DMS79 treated with DMSO at 0.1 percent for 48 hours (cell line): ENCODE results near the gene NPSR1.
"Not testable (repeated sequence)": the region's sequence is repeated elsewhere in the genome, so short reads cannot be mapped to it uniquely, and the experiment has no call there.

Experiments
- DNase-seq: peaks from one replicate; lab custom pipeline; 2025; lab: John Stamatoyannopoulos, UW

The NPSR1 gene

DNA sequence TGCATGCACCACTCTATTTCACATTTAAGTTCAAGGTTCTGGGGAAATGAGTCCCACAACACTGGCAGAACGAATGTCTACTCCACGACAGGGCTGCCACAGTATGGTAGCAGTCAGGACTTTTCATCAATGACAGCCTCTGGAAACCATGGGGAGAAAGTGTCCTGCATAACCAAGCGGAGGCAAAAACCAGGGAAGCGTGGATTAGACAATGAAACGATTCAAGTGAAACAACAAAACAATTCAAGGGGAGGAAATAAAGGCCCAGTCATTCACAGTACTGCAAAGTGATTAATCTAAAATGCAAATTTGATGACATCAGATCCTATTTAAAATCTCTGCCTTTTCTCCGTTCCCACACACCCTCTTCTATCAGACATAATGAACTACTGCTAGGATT lies 211.0 kb downstream of the NPSR1 start:
- no peak for DNase-seq

DNA sequence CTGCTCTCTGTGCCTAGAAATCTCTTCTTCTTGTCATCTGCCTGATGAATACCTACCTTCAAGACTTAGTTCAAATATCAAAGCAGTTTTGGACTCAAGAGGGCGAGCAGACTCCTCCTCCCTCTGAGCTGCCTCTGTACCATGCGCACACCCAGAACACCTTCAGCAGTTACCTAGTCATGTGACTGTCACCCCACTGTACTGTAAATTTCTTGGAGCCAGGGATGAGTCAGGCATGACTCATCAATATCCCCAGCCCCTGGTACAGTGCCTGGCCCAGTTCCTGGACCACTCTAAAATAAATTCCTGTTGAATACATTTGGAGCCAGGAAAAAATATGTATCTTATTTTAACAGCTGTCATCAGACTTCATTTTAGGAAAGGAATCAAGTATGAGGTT lies 212.0 kb downstream of the NPSR1 start:
- DNase-seq, result not testable (repeated sequence)

DNA sequence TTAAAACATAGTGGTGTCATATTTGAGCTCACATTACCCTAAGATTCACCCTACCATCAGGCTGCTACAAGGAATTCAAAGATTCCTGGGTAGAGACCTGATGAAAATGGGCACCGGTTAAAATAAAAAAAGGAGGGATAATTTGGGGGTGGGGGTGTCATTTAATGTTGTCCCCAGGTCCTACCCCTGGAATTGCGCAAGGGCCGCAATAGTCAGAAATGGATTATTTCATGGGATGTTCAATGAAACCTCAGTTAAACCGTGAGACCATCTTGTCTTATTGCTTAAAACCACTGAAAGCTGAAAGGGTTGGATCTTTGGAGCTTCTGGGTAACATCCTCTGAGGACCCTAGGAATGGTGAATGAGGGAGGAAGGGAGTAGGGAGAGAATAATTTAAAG lies 216.3 kb downstream of the NPSR1 start:
- not testable (repeated sequence) for DNase-seq

DNA sequence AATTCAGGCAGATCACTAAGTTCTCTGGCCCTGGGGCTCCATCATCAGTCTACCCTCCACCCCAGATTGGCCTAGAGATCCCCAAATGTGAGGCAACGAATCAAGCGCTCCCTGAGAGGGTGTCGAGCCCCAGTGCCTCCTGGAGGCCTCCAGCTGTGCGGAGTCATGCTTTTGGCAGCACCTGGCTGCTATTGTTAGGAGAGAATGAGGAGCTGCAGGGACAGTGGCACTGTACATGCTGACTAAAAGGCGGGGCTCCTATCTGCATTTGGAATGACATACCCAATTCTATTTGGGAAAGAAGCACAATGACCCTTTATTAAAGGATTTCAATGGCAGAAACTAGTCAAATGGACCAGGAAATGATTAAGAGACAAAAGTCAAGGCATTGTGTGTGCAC lies 217.5 kb downstream of the NPSR1 start:
- DNase-seq, result no peak

DNA sequence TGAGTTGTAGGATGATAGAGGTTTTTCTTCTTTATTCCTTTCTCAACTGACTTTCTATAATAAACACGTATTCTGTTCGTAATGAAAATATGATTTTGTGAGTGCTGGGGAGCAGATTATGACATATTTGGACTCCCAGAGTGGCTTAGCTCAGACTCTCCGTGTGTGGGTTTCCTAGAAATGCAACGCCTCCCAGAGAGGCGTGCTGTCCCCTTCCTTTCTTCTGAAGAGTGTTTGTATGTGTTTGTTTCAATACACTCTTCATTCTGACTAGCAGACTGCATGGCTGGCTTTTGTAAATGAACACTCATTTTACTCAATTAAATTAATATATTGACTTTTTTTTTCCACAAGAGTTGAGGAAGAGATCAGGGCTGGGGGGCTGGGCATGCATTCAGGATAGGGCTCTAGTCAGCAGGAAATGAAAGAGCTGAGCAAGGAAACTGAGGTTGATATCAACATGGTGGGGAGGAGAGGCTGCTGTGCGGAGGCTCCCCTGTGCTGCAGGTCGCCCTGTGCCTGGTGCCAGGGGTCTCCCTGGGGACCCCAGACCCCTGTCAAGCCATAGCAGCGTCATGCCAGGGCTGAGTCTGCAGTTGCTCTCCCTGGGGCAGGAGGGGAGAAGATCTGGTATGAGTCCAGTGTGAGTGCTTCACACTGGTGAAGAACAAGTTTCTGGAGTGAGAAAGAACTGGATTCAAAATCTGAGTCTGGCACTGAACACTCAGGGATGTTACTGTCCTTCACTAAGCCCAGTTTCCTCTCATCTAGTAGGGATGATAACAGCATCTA lies 221.1 kb downstream of the NPSR1 start:
- DNase-seq, result not testable (repeated sequence)

DNA sequence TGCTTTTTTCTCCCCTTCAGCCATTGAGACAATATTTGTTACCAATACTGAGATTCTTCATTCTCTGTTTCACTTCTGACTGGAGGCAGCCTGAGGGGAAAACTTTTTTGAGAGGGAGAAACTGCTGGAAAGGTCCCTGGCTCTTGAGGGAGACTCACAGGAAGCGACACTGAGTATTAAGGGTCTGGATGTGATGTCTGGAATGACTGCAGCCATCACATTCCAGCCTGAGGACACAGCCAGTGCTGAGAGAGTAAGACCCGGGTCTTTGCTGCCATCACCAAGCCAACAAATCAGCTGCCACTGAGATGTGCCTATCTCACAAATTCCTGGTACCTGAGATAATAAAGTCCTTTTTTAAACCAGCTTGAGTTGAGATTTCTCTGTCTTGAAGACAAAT lies 221.9 kb downstream of the NPSR1 start:
- DNase-seq, result no peak

DNA sequence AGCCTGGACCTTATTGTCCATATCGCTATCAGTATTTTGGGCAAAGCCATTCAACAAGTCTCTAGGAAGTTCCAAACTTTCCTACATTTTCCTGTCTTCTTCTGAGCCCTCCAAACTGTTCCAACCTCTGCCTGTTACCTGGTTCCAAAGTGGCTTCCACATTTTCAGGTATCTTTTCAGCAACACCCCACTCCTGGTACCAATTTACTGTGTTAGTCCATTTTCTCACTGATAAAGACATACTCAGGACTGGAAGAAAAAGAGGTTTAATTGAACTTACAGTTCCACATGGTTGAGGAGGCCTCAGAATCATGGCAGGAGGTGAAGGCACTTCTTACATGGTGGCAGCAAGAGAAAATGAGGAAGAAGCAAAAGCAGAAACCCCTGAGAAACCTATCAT lies 225.8 kb downstream of the NPSR1 start:
- DNase-seq, result not testable (repeated sequence)

DNA sequence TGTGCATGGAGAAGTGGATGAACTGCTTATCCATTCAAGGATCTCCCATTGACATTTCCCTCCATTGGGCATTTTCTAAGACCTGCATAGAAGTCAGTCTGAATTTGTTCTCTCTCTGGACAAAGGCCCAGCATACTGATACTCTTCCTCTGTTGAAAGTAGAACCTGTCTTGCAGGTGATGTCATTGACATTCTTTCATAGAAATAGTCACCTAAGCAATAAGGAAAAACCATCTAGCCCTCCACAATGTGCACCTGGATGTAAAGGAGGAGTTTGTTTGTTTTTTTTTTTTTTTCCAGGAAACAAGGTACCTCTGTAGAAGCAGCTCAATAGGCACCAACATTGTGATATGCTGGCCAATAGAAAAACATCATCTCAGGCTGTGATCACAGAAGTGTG lies 228.8 kb downstream of the NPSR1 start:
- no peak for DNase-seq

DNA sequence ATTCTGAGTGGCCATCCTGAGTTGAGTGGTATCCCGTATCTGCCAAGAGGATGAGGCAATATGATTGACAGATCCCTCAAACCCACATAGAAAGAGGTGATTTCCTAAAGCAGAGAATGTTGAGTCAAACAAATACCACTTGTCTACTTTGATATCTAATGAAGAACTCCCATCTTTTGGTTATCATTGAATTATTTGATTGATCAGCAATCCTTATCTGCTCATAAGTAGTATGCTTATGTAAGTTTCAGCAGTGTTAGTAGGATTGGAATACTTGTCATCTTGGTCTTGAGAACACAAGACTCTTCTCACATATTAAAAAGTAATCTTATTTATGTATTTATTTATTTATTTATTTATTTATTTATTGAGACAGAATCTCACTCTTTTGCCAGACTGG lies 231.9 kb downstream of the NPSR1 start:
- no peak for DNase-seq

DNA sequence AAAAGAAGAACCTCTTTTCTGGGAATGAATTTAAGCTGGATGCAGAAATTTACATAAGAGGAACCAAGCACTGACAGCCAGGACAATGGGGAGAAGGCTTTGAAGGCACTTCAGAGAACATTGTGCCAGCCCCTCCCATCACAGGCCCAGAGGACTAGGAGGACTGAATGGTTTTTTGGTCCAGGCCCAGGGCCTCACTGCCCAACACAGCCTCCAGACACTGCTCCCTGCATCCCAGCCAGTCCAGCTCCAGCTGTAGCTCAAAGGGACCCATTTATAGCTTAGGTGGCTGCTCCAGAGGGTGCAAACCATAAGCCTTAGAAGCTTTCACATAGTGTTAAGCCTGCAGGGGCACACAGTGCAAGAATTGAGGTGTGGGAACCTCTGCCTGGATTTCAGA lies 237.2 kb downstream of the NPSR1 start:
- no peak for DNase-seq
